OCI-LY3 (cell line): ENCODE measurements around the gene LPCAT3.

ENCODE experiments used
- H2AFZ ChIP-seq: fragments of 200-600, 300-600 bp; shearing (Covaris generic); 2 replicates; pipeline ENCODE4 v1.6.0; 2014; ENCODE audit warnings: antibody characterized with exemption, low read depth, low read length
- H3K27ac ChIP-seq: fragments of 200-600, 300-600 bp; sonication (generic); 2 replicates; pipeline ENCODE4 v1.5.1; 2014; ENCODE audit warnings: mild to moderate bottlenecking, low read length, moderate library complexity, mixed read lengths
- H3K27me3 ChIP-seq: fragments of 200-600, 300-600 bp; sonication (generic); 2 replicates; pipeline ENCODE4 v1.6.1; 2014; ENCODE audit warnings: low read depth, low read length, mixed read lengths
- H3K36me3 ChIP-seq: fragments of 200-600, 300-600 bp; sonication (generic); replicated peaks from 2 replicates; pipeline ENCODE3; 2014; ENCODE audit warnings: low read depth, low read length, mixed read lengths
- H3K4me1 ChIP-seq: fragments of 300-600, 200-600 bp; sonication (generic); 2 replicates; pipeline ENCODE4 v1.6.1; 2014; ENCODE audit warnings: low read length, mixed read lengths
- H3K4me2 ChIP-seq: fragments of 200-600, 300-600 bp; sonication (generic); 2 replicates; pipeline ENCODE4 v1.6.1; 2014; ENCODE audit warnings: low read length, mixed read lengths
- H3K4me3 ChIP-seq: fragments of 300-600, 200-600 bp; sonication (generic); 2 replicates; pipeline ENCODE4 v1.5.1; 2014; ENCODE audit warnings: antibody characterized with exemption, mild to moderate bottlenecking, low read length, moderate library complexity
- H3K79me2 ChIP-seq: fragments of 300-600, 200-600 bp; shearing (Covaris generic); 2 replicates; pipeline ENCODE4 v1.6.1; 2014; ENCODE audit warnings: mild to moderate bottlenecking, low read length, mixed read lengths
- H3K9ac ChIP-seq: fragments of 300-600, 200-600 bp; shearing (Covaris generic); 2 replicates; pipeline ENCODE4 v1.6.0; 2014; ENCODE audit warnings: mild to moderate bottlenecking, low read length, moderate library complexity
- H3K9me3 ChIP-seq: fragments of 200-600, 300-600 bp; shearing (Covaris generic); 2 replicates; pipeline ENCODE4 v1.6.1; 2014; ENCODE audit warnings: low read length, mixed read lengths; ENCODE audit not compliant: insufficient read depth
- H4K20me1 ChIP-seq: fragments of 200-600, 300-600 bp; sonication (generic); 2 replicates; pipeline ENCODE4 v1.6.1; 2016; ENCODE audit warnings: low read length, mixed read lengths; ENCODE audit not compliant: insufficient read depth
- EZH2phosphoT487 ChIP-seq: fragments of 200-600 bp; shearing (Covaris generic); IDR thresholded peaks from 2 replicates; pipeline ENCODE4 v1.6.1; 2018; ENCODE audit warnings: antibody characterized with exemption, mixed run types, low read depth
- TF ChIP-seq, protein P1 (sequence below): fragments of 200-600, 300-600 bp; sonication (generic); IDR thresholded peaks from 2 replicates; pipeline ENCODE4 v1.5.1; 2014; ENCODE audit warnings: antibody characterized with exemption, low read length, low read depth

LPCAT3 gene

DNA sequence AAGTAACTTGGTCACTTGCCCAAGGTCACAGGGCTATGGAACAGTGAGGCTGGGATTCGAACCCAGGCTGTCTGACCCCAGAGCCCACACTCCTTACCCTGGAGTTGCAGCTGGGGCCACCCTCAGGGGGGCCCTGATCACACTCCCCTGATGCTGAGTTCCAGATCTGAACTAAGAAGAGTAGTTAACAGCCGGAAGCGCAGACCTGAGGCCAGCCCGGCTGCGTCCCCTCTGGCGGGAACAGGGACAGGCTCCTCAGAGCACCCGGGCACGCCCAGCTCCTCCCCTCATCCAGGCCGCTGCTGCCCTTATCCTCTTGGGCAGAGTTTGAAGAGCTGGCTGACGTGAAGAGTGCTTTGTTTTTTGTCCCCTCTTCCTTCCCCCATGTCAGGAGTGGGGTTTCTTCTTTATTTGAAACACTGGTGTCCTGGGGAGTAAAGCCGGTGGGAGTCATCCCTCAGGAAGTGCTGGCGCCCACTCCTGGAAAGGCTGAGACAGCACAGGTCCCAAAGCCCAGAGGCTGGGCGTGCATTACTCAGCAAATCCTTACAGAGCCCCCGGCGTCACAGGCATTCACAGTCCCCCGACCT, 56.5 kb downstream of the LPCAT3 start:
- Histone ChIP-seq H3K4me3 (peak overlapping the region; percentile 29; the same call in 1 of the 2 replicates), H3K9me3 (no peaks in the 10 kb centered on the region), H3K4me1 (peaks cover 55% of the 10 kb centered on the region), H3K4me2 (peak overlapping the region; percentile 53), H2AFZ (no peak overlapping the region), H4K20me1 (no peaks in the 10 kb centered on the region), H3K36me3 (peaks cover 45% of the 10 kb centered on the region), H3K79me2 (no peaks in the 10 kb centered on the region), H3K27me3 (no peaks in the 10 kb centered on the region), H3K27ac (peak overlapping the region; percentile 43), H3K9ac (peak overlapping the region; percentile 48; the same call in 1 of the 2 replicates)
- TF ChIP-seq, protein P1, sequence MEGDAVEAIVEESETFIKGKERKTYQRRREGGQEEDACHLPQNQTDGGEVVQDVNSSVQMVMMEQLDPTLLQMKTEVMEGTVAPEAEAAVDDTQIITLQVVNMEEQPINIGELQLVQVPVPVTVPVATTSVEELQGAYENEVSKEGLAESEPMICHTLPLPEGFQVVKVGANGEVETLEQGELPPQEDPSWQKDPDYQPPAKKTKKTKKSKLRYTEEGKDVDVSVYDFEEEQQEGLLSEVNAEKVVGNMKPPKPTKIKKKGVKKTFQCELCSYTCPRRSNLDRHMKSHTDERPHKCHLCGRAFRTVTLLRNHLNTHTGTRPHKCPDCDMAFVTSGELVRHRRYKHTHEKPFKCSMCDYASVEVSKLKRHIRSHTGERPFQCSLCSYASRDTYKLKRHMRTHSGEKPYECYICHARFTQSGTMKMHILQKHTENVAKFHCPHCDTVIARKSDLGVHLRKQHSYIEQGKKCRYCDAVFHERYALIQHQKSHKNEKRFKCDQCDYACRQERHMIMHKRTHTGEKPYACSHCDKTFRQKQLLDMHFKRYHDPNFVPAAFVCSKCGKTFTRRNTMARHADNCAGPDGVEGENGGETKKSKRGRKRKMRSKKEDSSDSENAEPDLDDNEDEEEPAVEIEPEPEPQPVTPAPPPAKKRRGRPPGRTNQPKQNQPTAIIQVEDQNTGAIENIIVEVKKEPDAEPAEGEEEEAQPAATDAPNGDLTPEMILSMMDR, result peak; percentile 40
- no peak for TF ChIP-seq EZH2phosphoT487

DNA sequence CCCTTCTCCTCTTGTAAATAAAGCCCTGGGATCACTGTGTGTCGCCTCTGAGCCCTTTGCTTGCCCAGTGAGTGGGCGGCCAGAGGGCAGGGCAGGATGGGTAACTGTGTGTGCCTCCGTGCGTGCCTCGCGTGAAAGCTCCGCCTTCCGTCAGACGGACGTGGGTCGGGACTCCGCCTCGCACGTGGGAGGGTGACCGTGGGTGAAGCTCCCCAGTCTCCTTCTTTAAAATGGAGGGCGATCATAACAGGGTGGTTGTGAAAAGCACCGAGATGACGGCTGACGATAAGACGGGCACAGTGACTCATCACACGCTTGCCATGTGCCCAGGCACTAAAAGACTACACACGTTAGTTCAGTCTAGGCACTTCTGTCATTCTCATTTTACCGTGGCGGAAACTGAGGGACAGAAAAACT, 57.0 kb downstream of the LPCAT3 start:
- Histone ChIP-seq H3K36me3 (peaks cover 43% of the 10 kb centered on the region), H2AFZ (no peak overlapping the region), H3K4me2 (peak overlapping the region; percentile 53), H3K4me3 (peak overlapping the region; percentile 29; the same call in 1 of the 2 replicates), H3K27ac (peak overlapping the region; percentile 43), H3K27me3 (no peaks in the 10 kb centered on the region), H3K79me2 (no peaks in the 10 kb centered on the region), H4K20me1 (no peaks in the 10 kb centered on the region), H3K4me1 (peaks cover 55% of the 10 kb centered on the region), H3K9ac (peak overlapping the region; percentile 48; the same call in 1 of the 2 replicates), H3K9me3 (no peaks in the 10 kb centered on the region)
- no peak for TF ChIP-seq EZH2phosphoT487
- TF ChIP-seq, protein P1, result no peak

DNA sequence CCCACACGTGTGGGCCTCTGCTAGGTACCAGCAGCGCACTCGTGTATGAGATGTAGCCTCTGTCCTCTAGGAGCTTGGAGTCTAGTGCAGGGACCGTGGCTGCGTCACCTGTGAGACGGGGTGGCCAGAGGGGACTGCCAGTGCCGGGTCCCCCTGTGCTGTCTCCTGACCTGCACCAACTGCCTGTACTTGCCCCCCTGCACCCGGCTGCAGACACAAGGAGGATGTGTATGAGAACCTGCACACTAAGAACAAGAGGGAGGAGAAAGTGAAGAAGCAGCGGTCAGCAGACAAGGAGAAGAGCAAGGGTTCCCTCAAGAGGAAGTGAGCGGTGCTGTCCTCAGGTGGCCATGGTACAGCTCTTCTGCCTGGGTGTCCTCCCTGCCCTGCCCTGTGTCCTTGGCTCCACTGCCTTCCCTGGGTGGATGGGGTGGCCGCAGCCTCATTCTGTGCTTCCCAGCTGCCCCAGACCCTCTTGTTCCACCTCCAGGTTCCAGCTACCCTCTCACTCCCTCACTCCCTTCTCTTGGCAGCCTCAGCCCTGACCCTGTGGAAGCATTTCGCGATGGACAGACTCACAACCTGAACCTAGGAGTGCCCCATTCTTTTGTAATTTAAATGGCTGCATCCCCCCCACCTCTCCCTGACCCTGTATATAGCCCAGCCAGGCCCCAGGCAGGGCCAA, 57.5 kb downstream of the LPCAT3 start:
- H3K36me3 ChIP-seq, result peaks cover 43% of the 10 kb centered on the region
- H3K79me2 ChIP-seq, result no peaks in the 10 kb centered on the region
- H3K4me1 ChIP-seq, result peaks cover 55% of the 10 kb centered on the region
- TF ChIP-seq, protein P1, result peak; percentile 41
- TF ChIP-seq EZH2phosphoT487, result no peak
- no peak overlapping the region for H2AFZ ChIP-seq
- peak overlapping the region; percentile 53 for H3K4me2 ChIP-seq
- H3K9ac ChIP-seq, result peak overlapping the region; percentile 48; the same call in 1 of the 2 replicates
- peak overlapping the region; percentile 29; the same call in 1 of the 2 replicates for H3K4me3 ChIP-seq
- peak overlapping the region; percentile 43 for H3K27ac ChIP-seq
- no peaks in the 10 kb centered on the region for H3K9me3 ChIP-seq
- no peaks in the 10 kb centered on the region for H4K20me1 ChIP-seq
- no peaks in the 10 kb centered on the region for H3K27me3 ChIP-seq
